Panc1 (cell line): ENCODE measurements around the gene ZNF428.

Experiments used
- POLR2AphosphoS5 ChIP-seq: IDR thresholded peaks from 2 replicates; pipeline ENCODE4 v1.6.1; 2012; ENCODE audit warnings: mild to moderate bottlenecking, low read depth, low read length, moderate library complexity
- SIN3A ChIP-seq: IDR thresholded peaks from 2 replicates; pipeline ENCODE4 v1.6.1; 2012; ENCODE audit warnings: low read depth, mild to moderate bottlenecking, low read length, moderate library complexity, borderline replicate concordance; ENCODE audit not compliant: insufficient read depth
- TF ChIP-seq, protein P1 (sequence below): fragments of 450-650 bp; IDR thresholded peaks from 2 replicates; pipeline ENCODE4 v1.5.1; 2017; ENCODE audit warnings: mild to moderate bottlenecking
- TF ChIP-seq, protein P2 (sequence below), 2 experiments: IDR thresholded peaks; 2 replicates each; pipeline ENCODE4 v1.6.1; 2011 to 2012; ENCODE audit warnings: low read depth in 2 of 2, control low read depth in 1 of 2, low read length in 1 of 2, mild to moderate bottlenecking in 1 of 2, moderate library complexity in 1 of 2; ENCODE audit not compliant: insufficient read depth in 1 of 2

DNA sequence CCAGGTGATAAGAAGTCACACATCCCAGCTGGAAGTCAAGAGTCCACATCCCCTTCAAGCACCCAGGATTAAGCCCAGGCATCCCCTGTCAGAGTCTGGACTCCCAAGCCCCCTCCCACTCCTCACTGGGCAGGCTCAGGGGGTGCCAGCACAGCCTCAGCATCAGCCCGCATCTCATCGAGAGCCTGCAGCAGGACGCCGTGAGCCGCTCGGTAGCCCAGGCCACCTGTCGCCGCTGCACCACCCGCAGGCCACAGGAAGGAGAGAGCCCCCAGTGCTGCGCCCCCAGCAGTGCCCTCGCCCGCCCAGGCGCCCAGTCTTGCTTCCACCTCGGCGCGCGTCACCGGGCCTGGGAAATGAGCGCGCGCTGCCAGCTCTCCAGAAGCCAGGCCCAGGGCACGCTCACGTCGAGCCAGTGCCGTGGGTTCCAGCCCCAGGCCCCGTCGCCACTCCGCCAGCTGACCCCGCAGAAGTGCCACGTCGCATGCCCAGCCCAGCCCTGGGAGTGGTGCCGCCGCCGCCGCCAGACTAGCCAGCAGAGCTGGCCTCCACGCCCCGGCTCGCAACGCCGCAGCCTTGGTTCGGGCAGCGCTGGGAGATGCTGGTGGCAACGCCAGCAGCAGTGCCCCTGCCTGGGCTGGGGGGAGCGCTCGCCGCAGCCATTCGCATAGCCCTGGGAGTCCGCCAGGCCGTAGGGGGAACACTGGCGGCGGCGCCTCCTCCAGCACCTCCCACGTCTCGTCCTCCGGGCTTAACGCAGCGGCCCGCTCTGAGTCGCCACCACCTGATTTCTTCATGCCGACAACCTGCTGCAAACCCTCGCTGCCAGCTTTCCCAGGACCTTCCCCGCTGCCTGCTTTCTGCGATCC is 27.3 kb downstream of the ZNF428 start:
- TF ChIP-seq, protein P1, sequence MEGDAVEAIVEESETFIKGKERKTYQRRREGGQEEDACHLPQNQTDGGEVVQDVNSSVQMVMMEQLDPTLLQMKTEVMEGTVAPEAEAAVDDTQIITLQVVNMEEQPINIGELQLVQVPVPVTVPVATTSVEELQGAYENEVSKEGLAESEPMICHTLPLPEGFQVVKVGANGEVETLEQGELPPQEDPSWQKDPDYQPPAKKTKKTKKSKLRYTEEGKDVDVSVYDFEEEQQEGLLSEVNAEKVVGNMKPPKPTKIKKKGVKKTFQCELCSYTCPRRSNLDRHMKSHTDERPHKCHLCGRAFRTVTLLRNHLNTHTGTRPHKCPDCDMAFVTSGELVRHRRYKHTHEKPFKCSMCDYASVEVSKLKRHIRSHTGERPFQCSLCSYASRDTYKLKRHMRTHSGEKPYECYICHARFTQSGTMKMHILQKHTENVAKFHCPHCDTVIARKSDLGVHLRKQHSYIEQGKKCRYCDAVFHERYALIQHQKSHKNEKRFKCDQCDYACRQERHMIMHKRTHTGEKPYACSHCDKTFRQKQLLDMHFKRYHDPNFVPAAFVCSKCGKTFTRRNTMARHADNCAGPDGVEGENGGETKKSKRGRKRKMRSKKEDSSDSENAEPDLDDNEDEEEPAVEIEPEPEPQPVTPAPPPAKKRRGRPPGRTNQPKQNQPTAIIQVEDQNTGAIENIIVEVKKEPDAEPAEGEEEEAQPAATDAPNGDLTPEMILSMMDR, result no peak
- TF ChIP-seq POLR2AphosphoS5, result no peak
- no peak for TF ChIP-seq SIN3A
- TF ChIP-seq, protein P2, sequence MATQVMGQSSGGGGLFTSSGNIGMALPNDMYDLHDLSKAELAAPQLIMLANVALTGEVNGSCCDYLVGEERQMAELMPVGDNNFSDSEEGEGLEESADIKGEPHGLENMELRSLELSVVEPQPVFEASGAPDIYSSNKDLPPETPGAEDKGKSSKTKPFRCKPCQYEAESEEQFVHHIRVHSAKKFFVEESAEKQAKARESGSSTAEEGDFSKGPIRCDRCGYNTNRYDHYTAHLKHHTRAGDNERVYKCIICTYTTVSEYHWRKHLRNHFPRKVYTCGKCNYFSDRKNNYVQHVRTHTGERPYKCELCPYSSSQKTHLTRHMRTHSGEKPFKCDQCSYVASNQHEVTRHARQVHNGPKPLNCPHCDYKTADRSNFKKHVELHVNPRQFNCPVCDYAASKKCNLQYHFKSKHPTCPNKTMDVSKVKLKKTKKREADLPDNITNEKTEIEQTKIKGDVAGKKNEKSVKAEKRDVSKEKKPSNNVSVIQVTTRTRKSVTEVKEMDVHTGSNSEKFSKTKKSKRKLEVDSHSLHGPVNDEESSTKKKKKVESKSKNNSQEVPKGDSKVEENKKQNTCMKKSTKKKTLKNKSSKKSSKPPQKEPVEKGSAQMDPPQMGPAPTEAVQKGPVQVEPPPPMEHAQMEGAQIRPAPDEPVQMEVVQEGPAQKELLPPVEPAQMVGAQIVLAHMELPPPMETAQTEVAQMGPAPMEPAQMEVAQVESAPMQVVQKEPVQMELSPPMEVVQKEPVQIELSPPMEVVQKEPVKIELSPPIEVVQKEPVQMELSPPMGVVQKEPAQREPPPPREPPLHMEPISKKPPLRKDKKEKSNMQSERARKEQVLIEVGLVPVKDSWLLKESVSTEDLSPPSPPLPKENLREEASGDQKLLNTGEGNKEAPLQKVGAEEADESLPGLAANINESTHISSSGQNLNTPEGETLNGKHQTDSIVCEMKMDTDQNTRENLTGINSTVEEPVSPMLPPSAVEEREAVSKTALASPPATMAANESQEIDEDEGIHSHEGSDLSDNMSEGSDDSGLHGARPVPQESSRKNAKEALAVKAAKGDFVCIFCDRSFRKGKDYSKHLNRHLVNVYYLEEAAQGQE (IDR thresholded peaks at IDR 0.05; ENCODE audit: insufficient read depth in 1 of 2, low read depth in 2 of 2, low read length in 1 of 2), result no peak
